K562 treated with DMSO at 1 percent for 12 hours (cell line): ENCODE measurements around the gene SPATA31D1. TPM values are rescaled to one million over a fixed set of nuclear protein-coding genes. Genes with fewer than 3 reads are reported as not detected.

Experiments used
- total RNA-seq: library from RNA; unstranded; fragments of 300-600 nt; gene quantifications from 2 replicates; pipeline ENCODE4 v1.2.3, GENCODE V29; 2022; ENCODE audit not compliant: insufficient read depth

SPATA31D1 gene
- total RNA-seq: not detected in 2 replicates

GRCh38 chr9:81988472-81988871 lies at the start of gene SPATA31D1:
Gene SPATA31D1, plus strand, starts transcription at chr9:81988772. Its CDS starts 47 bp downstream, at chr9:81988819.

DNA sequence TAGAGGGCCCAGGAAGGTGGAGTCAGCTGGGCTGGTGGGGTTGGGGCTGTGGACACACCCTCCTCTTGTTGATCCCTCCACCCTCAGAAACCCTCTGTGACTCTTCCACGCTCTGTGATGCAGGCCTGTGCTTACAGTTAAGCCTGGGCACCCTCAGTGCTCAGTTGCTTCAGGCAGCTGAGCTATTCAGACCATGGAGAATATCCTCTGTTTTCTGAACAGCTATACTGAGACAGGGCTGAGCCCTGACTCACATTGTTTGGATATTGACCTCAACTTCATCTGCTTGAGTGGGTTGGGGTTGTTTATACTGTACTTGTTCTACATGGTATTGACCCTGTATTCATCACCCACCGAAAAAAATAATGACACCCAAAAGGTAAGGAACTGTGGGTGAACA lies 45.2 kb upstream of the SPATA31D1 start, which contains the start of gene SPATA31D3:
Gene SPATA31D3 (plus strand): TSS at position 108 of the 400 bp plus-strand sequence. CDS start 86 bp downstream, at position 194.

Other genes with a start within 250 kb of the SPATA31D1 start
- not detected in 2 replicates for gene SPATA31D4, start 60.3 kb upstream of the SPATA31D1 start, total RNA-seq
- not detected in 2 replicates for gene SPATA31D3, start 45.3 kb upstream of the SPATA31D1 start, total RNA-seq